ENCODE results near the gene ARHGEF37.

ARHGEF37 gene

DNA sequence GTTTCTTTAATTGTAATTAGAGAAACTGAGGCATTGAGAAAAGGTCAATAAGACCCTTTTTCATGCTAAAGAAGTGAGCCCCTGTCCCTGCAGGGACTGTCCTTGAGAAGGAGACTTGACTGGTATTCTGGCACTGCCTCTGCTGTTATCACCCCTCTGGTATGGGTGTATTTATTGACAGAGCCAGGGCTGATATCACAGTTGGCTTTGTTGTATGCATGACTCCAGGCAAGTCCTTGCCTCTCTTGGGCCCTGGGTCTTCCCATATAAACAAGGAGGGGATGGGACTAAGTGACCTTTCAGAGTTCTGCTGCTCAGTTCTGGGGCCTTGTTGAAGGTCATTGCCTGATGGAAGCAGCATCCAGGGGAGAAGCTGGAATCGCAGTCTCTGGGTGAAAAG is 77.0 kb downstream of the ARHGEF37 start:
- H3K27ac ChIP-seq (ENCODE audit: insufficient read depth in 1 of 2, low read depth in 1 of 2, low read length in 2 of 2, poor library complexity in 1 of 2, severe bottlenecking in 2 of 2), result no peak overlapping the region
- no peaks in the 10 kb centered on the region for H3K27me3 ChIP-seq (replicated peaks in 2 of 5; ENCODE audit: control insufficient read depth in 4 of 5, insufficient read depth in 5 of 5, low read length in 4 of 5)
- DNase-seq, result no peak
- CTCF ChIA-PET, result no interaction called here
- H3K4me3 ChIP-seq (ENCODE audit: control insufficient read depth in 1 of 7, extremely low read depth in 1 of 7, insufficient read depth in 4 of 7, low read depth in 2 of 7, low read length in 6 of 7), result no peak overlapping the region
- peaks cover 0 to 9% (median 4%) of the 10 kb centered on the region in 5 experiments for H3K9me3 ChIP-seq (ENCODE audit: control extremely low read depth in 1 of 5, control insufficient read depth in 4 of 5, insufficient read depth in 2 of 5, low read depth in 1 of 5, low read length in 4 of 5)
- no peaks in the 10 kb centered on the region for H3K4me1 ChIP-seq (ENCODE audit: control extremely low read depth in 1 of 4, control insufficient read depth in 4 of 4, insufficient read depth in 4 of 4, low read length in 3 of 4)
- H3K36me3 ChIP-seq (ENCODE audit: control insufficient read depth in 4 of 4, insufficient read depth in 4 of 4, low read length in 3 of 4), result no peaks in the 10 kb centered on the region
- POLR2A ChIA-PET, result no interaction called here
- WGBS (ENCODE audit: insufficient coverage), result no CpG with 5 or more reads among the region's 1 CpG

- Histone ChIP-seq H3K4me1 (ENCODE audit: control extremely low read depth in 1 of 4, control insufficient read depth in 4 of 4, insufficient read depth in 4 of 4, low read length in 3 of 4) (peaks cover 0 to 4% (median 0%) of the 10 kb centered on the region in 4 experiments), H3K27ac (ENCODE audit: insufficient read depth in 1 of 2, low read depth in 1 of 2, low read length in 2 of 2, poor library complexity in 1 of 2, severe bottlenecking in 2 of 2) (no peak overlapping the region), H3K4me3 (ENCODE audit: control insufficient read depth in 1 of 7, extremely low read depth in 1 of 7, insufficient read depth in 4 of 7, low read depth in 2 of 7, low read length in 6 of 7) (no peak overlapping the region), H3K36me3 (ENCODE audit: control insufficient read depth in 4 of 4, insufficient read depth in 4 of 4, low read length in 3 of 4) (no peaks in the 10 kb centered on the region), H3K9me3 (ENCODE audit: control extremely low read depth in 1 of 5, control insufficient read depth in 4 of 5, insufficient read depth in 2 of 5, low read depth in 1 of 5, low read length in 4 of 5) (peaks cover 0 to 8% (median 3%) of the 10 kb centered on the region in 5 experiments), H3K27me3 (replicated peaks in 2 of 5; ENCODE audit: control insufficient read depth in 4 of 5, insufficient read depth in 5 of 5, low read length in 4 of 5) (no peaks in the 10 kb centered on the region)
- DNase-seq, result no peak
- CTCF ChIA-PET, result interaction anchor here (1.0 to 1.5 kb wide), 3 partner anchors 12 to 184 kb away, joined by 3 to 6 read pairs (median 3); no protein-coding TSS in a partner anchor
- POLR2A ChIA-PET, result no interaction called here
- WGBS (ENCODE audit: insufficient coverage), result 100% methylated on average over 1 of the region's 1 CpG
These were observed 82.8 kb downstream of the ARHGEF37 start for GRCh38 chr5:149664083-149664482.

- over 99% methylated on average over 11 of the region's 11 CpGs for WGBS (ENCODE audit: insufficient coverage)
- ChIA-PET POLR2A (no interaction called here), CTCF (interaction anchor here (1.0 to 1.5 kb wide), 4 partner anchors 13 to 183 kb away, joined by 3 to 6 read pairs (median 4); no protein-coding TSS in a partner anchor)
- Histone ChIP-seq H3K36me3 (ENCODE audit: control insufficient read depth in 4 of 4, insufficient read depth in 4 of 4, low read length in 3 of 4) (no peaks in the 10 kb centered on the region), H3K4me1 (ENCODE audit: control extremely low read depth in 1 of 4, control insufficient read depth in 4 of 4, insufficient read depth in 4 of 4, low read length in 3 of 4) (peaks cover 0 to 4% (median 0%) of the 10 kb centered on the region in 4 experiments), H3K9me3 (ENCODE audit: control extremely low read depth in 1 of 5, control insufficient read depth in 4 of 5, insufficient read depth in 2 of 5, low read depth in 1 of 5, low read length in 4 of 5) (peaks cover 0 to 8% (median 3%) of the 10 kb centered on the region in 5 experiments), H3K4me3 (ENCODE audit: control insufficient read depth in 1 of 7, extremely low read depth in 1 of 7, insufficient read depth in 4 of 7, low read depth in 2 of 7, low read length in 6 of 7) (no peak overlapping the region), H3K27ac (ENCODE audit: insufficient read depth in 1 of 2, low read depth in 1 of 2, low read length in 2 of 2, poor library complexity in 1 of 2, severe bottlenecking in 2 of 2) (no peak overlapping the region), H3K27me3 (replicated peaks in 2 of 5; ENCODE audit: control insufficient read depth in 4 of 5, insufficient read depth in 5 of 5, low read length in 4 of 5) (no peaks in the 10 kb centered on the region)
- DNase-seq, result no peak
These were observed 83.5 kb downstream of the ARHGEF37 start for GRCh38 chr5:149664666-149665415.

DNA sequence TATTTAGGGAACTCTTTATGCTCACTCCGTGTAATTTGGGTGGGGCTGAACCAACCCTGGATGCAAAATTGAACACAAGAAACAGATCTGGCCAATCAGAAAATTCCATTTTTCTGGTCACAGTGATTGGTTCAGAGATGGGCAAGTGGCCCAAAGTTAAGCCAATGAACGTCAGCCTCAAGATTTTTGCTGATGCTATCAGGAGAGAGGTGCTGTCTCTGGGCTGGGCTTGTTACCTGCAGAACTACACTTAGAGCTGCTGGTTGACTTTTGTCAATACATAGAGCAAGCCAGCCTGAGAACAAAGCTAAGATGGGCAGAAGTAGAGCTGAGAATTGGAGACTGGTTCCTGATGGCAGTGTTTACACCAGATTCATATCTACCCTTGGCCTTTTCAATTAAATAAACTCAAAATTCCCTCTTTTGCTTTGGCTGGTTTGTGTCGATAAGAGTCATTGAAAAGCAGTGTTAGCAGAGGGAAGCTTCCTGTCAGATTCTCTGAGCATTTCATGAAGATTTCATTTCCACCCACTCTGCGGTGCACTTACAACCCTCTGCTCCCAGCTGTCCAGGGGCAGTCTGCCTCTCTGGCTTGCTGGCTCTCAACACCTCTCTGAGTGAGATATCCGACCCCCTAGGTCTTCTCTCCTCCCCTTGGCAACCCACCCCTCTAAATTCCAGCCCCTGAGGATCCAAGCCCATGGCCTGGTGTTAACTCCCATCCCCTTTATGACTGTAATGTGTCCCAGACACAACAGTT is 84.3 kb downstream of the ARHGEF37 start:
- Histone ChIP-seq H3K4me3 (ENCODE audit: control insufficient read depth in 1 of 7, extremely low read depth in 1 of 7, insufficient read depth in 4 of 7, low read depth in 2 of 7, low read length in 6 of 7) (no peak overlapping the region), H3K27me3 (replicated peaks in 2 of 5; ENCODE audit: control insufficient read depth in 4 of 5, insufficient read depth in 5 of 5, low read length in 4 of 5) (no peaks in the 10 kb centered on the region), H3K4me1 (ENCODE audit: control extremely low read depth in 1 of 4, control insufficient read depth in 4 of 4, insufficient read depth in 4 of 4, low read length in 3 of 4) (peaks cover 0 to 4% (median 0%) of the 10 kb centered on the region in 4 experiments), H3K27ac (ENCODE audit: insufficient read depth in 1 of 2, low read depth in 1 of 2, low read length in 2 of 2, poor library complexity in 1 of 2, severe bottlenecking in 2 of 2) (no peak overlapping the region), H3K36me3 (ENCODE audit: control insufficient read depth in 4 of 4, insufficient read depth in 4 of 4, low read length in 3 of 4) (no peaks in the 10 kb centered on the region), H3K9me3 (ENCODE audit: control extremely low read depth in 1 of 5, control insufficient read depth in 4 of 5, insufficient read depth in 2 of 5, low read depth in 1 of 5, low read length in 4 of 5) (peaks cover 0 to 8% (median 3%) of the 10 kb centered on the region in 5 experiments)
- 91% methylated on average over 4 of the region's 5 CpGs for WGBS (ENCODE audit: insufficient coverage)
- DNase-seq, result no peak
- ChIA-PET CTCF (interaction anchor here (1.5 to 3.1 kb wide), 2 partner anchors 9 to 162 kb away, joined by 6 to 13 read pairs; no protein-coding TSS in a partner anchor), POLR2A (no interaction called here)

DNA sequence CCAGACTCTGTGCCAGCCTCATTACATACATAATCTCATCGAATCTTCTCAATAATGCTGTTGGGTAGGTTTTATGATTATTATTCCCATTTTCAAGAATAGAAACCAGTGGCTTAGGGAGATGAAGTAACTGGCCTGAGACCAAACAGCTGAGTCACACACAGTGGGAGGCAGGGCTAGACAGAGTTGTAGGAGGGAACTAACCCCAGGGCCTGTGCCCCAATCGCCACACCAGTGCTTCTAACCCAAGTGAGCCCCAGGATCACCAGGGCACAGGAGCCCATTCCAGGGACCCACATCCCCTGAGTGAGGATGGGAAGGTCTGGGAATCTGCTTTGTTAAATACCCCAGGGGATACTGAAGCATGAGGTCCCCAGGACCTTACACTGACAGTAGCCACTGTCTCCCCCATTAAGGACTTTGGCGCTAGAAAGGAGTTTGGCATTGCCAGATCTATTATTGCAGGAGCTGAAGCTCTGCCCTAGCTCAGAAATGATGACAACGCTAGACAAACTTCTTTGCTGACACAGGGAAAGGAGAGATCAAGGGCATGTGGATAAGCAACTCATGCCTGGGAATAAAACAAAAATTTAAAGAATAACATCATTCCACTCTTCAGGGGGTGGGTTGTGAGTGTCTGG is 85.0 kb downstream of the ARHGEF37 start:
- Histone ChIP-seq H3K4me1 (ENCODE audit: control extremely low read depth in 1 of 4, control insufficient read depth in 4 of 4, insufficient read depth in 4 of 4, low read length in 3 of 4) (peaks cover 0 to 4% (median 0%) of the 10 kb centered on the region in 4 experiments), H3K27me3 (replicated peaks in 2 of 5; ENCODE audit: control insufficient read depth in 4 of 5, insufficient read depth in 5 of 5, low read length in 4 of 5) (no peaks in the 10 kb centered on the region), H3K27ac (ENCODE audit: insufficient read depth in 1 of 2, low read depth in 1 of 2, low read length in 2 of 2, poor library complexity in 1 of 2, severe bottlenecking in 2 of 2) (no peak overlapping the region), H3K4me3 (ENCODE audit: control insufficient read depth in 1 of 7, extremely low read depth in 1 of 7, insufficient read depth in 4 of 7, low read depth in 2 of 7, low read length in 6 of 7) (no peak overlapping the region), H3K9me3 (ENCODE audit: control extremely low read depth in 1 of 5, control insufficient read depth in 4 of 5, insufficient read depth in 2 of 5, low read depth in 1 of 5, low read length in 4 of 5) (peaks cover 0 to 8% (median 4%) of the 10 kb centered on the region in 5 experiments), H3K36me3 (ENCODE audit: control insufficient read depth in 4 of 4, insufficient read depth in 4 of 4, low read length in 3 of 4) (no peaks in the 10 kb centered on the region)
- ChIA-PET CTCF (interaction anchor here (0.9 to 3.1 kb wide), 9 partner anchors 10 to 301 kb away, joined by 3 to 13 read pairs (median 4); no protein-coding TSS in a partner anchor), POLR2A (no interaction called here)
- DNase-seq, result no peak
- WGBS (ENCODE audit: insufficient coverage), result 100% methylated on average over 1 of the region's 4 CpGs

DNA sequence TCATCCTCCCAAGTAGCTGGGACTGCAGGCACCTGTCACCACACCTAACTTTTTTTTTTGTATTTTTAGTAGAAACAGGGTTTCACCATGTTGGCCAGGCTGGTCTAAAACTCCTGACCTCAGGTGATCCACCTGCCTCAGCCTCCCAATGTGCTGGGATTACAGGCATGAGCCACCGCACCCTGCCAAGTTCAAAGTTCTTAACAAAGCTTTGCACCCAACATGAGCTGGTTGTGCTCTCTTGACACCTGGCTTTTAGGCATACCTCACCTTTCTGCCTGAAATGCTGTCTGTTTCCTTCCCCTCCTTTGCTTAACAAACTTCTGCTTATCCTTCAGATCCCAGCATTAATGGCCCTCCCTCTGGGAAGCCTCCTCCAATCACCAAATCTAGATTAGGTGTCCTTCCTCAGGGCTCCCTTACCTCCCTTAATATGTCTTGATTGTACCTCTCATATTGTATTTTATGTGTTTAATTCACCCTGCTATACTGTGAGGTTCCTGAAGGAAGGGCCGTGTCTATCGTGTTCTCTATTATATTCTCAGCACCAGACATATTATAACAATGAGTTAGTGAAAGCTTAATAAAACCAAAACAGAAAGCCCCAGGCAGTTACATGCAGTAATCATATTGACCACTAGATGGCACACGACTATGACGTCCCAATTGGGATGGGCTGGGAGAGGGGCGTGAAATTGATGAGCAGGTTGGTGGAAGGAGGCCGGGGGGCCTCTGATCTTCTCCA is 86.0 kb downstream of the ARHGEF37 start:
- POLR2A ChIA-PET, result no interaction called here
- WGBS (ENCODE audit: insufficient coverage), result 49% methylated on average over 5 of the region's 7 CpGs
- CTCF ChIA-PET, result interaction anchor here (0.6 to 3.1 kb wide), 16 partner anchors 11 to 300 kb away, joined by 3 to 13 read pairs (median 3); no protein-coding TSS in a partner anchor
- Histone ChIP-seq H3K4me1 (ENCODE audit: control extremely low read depth in 1 of 4, control insufficient read depth in 4 of 4, insufficient read depth in 4 of 4, low read length in 3 of 4) (peaks cover 0 to 4% (median 0%) of the 10 kb centered on the region in 4 experiments), H3K27ac (ENCODE audit: insufficient read depth in 1 of 2, low read depth in 1 of 2, low read length in 2 of 2, poor library complexity in 1 of 2, severe bottlenecking in 2 of 2) (no peak overlapping the region), H3K27me3 (replicated peaks in 2 of 5; ENCODE audit: control insufficient read depth in 4 of 5, insufficient read depth in 5 of 5, low read length in 4 of 5) (no peaks in the 10 kb centered on the region), H3K4me3 (ENCODE audit: control insufficient read depth in 1 of 7, extremely low read depth in 1 of 7, insufficient read depth in 4 of 7, low read depth in 2 of 7, low read length in 6 of 7) (no peak overlapping the region), H3K9me3 (ENCODE audit: control extremely low read depth in 1 of 5, control insufficient read depth in 4 of 5, insufficient read depth in 2 of 5, low read depth in 1 of 5, low read length in 4 of 5) (peaks cover 0 to 15% (median 4%) of the 10 kb centered on the region in 5 experiments), H3K36me3 (ENCODE audit: control insufficient read depth in 4 of 4, insufficient read depth in 4 of 4, low read length in 3 of 4) (no peaks in the 10 kb centered on the region)
- DNase-seq, result peak; percentile 35 to 58 (median 54)
